A549 (cell line): ENCODE results near the gene MAX.

ENCODE experiments used
- CEBPB ChIP-seq, 2 experiments: fragments of >200 bp in 1 of 2; sonication (Bioruptor Twin) in 1 of 2; formaldehyde crosslinking in 1 of 2; IDR thresholded peaks; 2 replicates each; pipeline ENCODE4 v1.6.1; 2012 to 2016
- MYC ChIP-seq: IDR thresholded peaks from 2 replicates; pipeline ENCODE4 v1.6.1; 2012; ENCODE audit warnings: mild to moderate bottlenecking, inconsistent platforms, low read length, improper control_type of control experiment, borderline replicate concordance
- ZFP36 ChIP-seq: fragments of 450-650 bp; IDR thresholded peaks from 2 replicates; pipeline ENCODE4 v1.6.1; 2014; ENCODE audit warnings: borderline replicate concordance; ENCODE audit not compliant: partially characterized antibody

DNA sequence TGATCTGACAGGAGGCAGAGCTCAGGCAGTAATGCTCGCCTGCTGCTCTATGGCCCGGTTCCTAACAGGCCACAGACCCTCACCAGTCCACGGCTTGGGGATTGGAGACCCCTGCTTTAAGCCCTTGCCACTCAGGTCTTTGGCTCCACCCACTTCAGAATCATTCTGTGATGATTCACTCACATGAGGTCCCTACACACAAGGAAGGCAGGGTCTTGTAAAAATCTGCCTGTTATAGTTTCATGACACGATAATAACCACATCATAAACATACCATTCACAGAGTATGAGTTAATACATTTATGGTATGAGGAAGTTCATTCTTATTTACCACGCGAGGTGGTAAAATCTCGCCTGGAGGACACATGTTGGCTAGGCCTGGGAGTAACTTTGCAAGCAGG, 29.0 kb upstream of the MAX start:
- TF ChIP-seq CEBPB (IDR thresholded peaks at IDR 0.05) (no peak), ZFP36 (no peak), MYC (no peak)
